Gastroesophageal sphincter (tissue), 3 donors: ENCODE data around the gene FOXK2.

Source experiments
- POLR2A ChIP-seq, 2 donors: fragments of 450-650 bp; IDR thresholded peaks; one replicate each; pipeline ENCODE4 v1.6.1; 2017; ENCODE audit warnings: antibody characterized with exemption in 2 of 2, mild to moderate bottlenecking in 2 of 2, moderate library complexity in 1 of 2
- POLR2AphosphoS5 ChIP-seq: sonication (generic); formaldehyde crosslinking; IDR thresholded peaks from one replicate; pipeline ENCODE4 v1.6.1; 2017; ENCODE audit warnings: antibody characterized with exemption
- TF ChIP-seq, protein P1 (sequence below), 4 experiments: fragments of 200-600 bp in 2 of 4; fragments of 450-650 bp in 2 of 4; sonication (generic) in 1 of 4; IDR thresholded peaks; one replicate each; pipeline ENCODE4 v1.5.1; 2017 to 2019; ENCODE audit warnings: antibody characterized with exemption in 4 of 4, mild to moderate bottlenecking in 2 of 4, moderate library complexity in 2 of 4

DNA sequence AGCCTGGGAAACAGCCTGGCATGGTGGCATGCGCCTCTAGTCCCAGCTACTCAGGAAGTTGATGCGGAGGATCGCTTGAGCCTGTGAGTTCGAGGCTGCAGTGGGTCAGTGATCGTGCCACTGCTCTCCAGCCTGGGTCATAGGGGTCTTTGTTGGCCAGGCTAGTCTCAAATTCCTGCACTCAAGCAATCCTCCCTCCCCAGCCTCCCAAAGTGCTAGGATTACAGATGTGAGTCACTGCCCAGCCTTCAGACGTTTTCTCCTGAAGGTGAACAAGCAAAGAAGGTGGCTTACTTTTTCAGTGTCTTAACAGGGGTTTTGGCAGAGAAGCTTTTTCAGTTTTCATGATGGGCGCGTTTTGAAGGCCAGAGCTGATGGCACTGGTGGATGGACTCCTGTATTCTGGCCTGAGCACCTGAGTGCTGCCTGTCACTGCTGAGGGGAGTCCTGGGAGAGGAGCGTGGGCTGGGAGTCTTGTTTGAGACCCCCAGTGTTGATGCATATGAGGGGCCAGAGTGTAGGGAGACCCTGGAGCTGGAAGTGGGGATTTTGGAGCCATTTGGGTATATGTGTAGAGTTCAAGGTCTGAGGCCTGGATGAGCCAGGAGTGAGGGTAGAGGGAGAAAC lies 41.4 kb downstream of the FOXK2 start:
- TF ChIP-seq POLR2A (IDR thresholded peaks at IDR 0.05) (no peak), POLR2AphosphoS5 (no peak)
- TF ChIP-seq, protein P1, sequence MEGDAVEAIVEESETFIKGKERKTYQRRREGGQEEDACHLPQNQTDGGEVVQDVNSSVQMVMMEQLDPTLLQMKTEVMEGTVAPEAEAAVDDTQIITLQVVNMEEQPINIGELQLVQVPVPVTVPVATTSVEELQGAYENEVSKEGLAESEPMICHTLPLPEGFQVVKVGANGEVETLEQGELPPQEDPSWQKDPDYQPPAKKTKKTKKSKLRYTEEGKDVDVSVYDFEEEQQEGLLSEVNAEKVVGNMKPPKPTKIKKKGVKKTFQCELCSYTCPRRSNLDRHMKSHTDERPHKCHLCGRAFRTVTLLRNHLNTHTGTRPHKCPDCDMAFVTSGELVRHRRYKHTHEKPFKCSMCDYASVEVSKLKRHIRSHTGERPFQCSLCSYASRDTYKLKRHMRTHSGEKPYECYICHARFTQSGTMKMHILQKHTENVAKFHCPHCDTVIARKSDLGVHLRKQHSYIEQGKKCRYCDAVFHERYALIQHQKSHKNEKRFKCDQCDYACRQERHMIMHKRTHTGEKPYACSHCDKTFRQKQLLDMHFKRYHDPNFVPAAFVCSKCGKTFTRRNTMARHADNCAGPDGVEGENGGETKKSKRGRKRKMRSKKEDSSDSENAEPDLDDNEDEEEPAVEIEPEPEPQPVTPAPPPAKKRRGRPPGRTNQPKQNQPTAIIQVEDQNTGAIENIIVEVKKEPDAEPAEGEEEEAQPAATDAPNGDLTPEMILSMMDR (IDR thresholded peaks at IDR 0.05) = no peak
